GM18499 (cell line): ENCODE measurements around the gene TMEM63C.
"Not testable (repeated sequence)": the region's sequence is repeated elsewhere in the genome, so short reads cannot be mapped to it uniquely, and the experiment has no call there.

Source experiments
- ATAC-seq: cut with Tn5 transposase; IDR thresholded peaks from one replicate; pipeline ENCODE4 v1.9.1; 2021; ENCODE audit warnings: moderate number of reproducible peaks; ENCODE audit not compliant: insufficient read depth, unreplicated experiment

TMEM63C gene

GRCh38 chr14:77154421-77154820 is 27.2 kb upstream of the TMEM63C start:
- no peak for ATAC-seq

DNA sequence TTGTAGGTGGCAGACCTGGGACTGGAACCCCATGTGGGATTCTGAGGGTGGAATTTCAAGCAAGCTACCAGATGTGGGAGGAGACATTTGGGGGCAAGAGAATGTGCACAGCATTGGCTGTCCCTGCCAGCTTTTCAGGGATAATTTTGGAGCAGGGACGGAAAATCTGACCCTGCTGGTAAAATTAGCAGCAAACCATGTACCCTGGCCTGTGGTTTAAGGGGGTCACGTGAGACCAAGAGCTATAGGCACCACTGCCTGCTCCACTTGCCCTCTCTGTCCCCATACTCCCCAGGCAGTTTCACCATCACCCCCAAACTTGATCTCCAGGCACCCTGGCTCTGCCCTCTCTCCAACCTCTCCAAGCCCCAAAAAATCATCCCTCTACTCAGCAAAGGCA is 26.5 kb upstream of the TMEM63C start:
- no peak for ATAC-seq

DNA sequence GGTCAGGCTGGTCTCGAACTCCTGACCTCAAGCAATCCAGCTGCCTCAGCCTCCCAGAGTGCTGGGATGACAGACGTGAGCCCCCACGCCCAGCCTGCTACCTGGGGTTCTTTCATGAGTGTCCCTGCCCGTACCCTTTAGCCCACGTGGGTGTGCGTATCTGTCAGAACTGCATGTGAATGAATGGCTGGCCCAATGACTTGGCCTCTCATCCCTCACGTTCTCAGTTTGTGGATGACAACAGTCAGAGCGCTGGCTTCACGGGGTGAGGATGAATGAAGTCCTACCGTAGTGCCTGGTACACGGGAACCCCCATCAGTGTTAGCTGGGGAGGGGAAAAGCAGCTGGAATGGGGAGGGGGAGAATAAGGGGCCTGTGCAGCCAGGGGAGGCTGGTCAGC is 23.9 kb upstream of the TMEM63C start:
- ATAC-seq: no peak

DNA sequence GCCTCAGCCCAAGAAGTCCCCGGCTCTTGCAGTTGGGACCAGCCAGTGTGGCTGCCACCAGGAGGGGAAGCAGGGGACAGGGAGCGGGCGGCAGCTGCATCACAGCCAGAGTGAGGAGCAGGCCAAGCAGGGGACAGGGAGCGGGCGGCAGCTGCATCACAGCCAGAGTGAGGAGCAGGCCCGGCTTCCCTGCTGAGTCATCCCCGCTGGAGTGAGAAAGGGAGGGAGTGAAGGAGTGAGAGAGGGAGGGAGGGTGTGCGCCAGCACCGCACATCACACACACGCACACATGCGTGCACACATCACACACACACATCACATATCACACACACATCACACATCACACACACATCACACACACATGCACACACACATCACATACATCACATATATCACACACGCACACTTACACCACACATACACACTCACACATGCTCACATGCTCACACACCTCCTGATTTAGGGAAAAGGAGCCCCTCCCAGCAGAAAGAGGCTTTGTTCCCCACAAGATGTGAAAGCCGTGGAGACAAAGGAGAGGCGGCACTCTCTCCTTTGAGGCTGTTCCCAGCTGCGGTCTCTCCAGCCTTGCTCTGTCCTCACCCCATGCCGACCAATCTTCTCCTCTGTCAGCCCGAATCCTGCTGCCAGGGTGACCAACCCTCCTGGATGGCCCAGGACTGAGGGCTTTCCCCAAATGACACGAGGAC is 23.3 kb upstream of the TMEM63C start:
- ATAC-seq: no peak

- ATAC-seq: no peak
Measured at GRCh38 chr14:77158882-77159255, 22.7 kb upstream of the TMEM63C start.

DNA sequence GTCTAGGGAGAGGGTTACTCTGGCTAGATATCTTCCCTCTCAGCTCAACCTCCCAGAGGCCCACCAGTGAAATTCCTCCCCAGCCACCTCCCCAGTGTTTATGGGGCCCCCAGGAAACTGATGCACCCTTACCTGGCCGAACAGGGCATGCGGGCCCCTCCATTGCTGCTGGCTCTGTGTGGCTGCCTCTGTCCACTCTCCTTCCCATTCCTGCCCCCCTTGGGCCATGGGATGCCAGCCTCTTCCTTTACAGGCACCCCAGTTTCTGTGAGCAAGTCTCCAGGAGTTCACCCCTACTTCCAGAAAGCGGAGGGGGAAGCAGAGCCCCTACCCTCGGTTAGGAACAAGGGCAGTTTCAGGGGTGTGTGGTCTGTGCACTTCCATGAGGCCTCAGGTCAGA is 20.6 kb upstream of the TMEM63C start:
- no peak for ATAC-seq

GRCh38 chr14:77170045-77170444 is 11.6 kb upstream of the TMEM63C start:
- no peak for ATAC-seq

GRCh38 chr14:77172916-77173315 is 8.7 kb upstream of the TMEM63C start:
- ATAC-seq: no peak

- ATAC-seq: not testable (repeated sequence)
Measured at GRCh38 chr14:77173911-77174617, 7.5 kb upstream of the TMEM63C start.

GRCh38 chr14:77175843-77176242 is 5.8 kb upstream of the TMEM63C start:
- no peak for ATAC-seq

GRCh38 chr14:77177702-77178101 is 3.9 kb upstream of the TMEM63C start:
- no peak for ATAC-seq

- no peak for ATAC-seq
Measured at GRCh38 chr14:77178656-77179055, 2.9 kb upstream of the TMEM63C start.

- ATAC-seq: no peak
Measured at GRCh38 chr14:77180726-77181602, 634 bp upstream of the TMEM63C start.

GRCh38 chr14:77183896-77184295 is 2.3 kb downstream of the TMEM63C start:
- ATAC-seq: no peak

DNA sequence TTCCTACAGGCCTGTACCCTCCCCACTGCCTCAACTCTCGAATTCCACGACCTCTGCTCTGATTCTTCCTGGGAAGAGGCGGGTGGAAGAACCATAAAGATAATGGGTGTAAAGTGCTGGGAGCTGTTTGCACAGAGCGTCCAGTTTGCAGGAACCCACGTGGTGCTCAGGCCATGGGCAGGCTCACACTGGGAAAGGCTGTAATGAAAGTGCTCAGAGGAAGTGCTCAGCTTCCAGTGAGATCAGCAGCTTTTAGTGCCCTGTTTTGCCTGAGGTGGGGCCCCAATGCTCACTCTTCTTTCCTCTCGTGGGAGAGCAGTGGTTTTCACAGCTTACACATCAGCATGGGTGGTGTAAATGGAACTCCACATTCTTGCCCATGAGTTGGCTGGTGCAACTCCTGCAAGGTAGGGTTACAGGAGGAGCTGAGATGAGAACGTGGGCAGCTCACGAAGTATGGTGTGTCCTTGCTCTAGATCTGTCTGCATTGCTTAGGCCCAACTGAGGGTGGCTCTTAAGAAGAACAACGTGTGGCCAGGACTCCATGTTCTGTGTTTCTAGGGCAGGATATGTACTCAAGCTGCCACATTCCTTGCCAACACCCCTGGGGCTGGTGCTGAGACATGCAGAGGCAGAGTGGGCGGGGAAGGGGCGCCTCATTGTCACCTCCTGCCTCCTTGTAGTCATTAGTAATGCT is 2.9 kb downstream of the TMEM63C start:
- ATAC-seq: no peak

- ATAC-seq: no peak
Measured at GRCh38 chr14:77185093-77185465, 3.5 kb downstream of the TMEM63C start.

DNA sequence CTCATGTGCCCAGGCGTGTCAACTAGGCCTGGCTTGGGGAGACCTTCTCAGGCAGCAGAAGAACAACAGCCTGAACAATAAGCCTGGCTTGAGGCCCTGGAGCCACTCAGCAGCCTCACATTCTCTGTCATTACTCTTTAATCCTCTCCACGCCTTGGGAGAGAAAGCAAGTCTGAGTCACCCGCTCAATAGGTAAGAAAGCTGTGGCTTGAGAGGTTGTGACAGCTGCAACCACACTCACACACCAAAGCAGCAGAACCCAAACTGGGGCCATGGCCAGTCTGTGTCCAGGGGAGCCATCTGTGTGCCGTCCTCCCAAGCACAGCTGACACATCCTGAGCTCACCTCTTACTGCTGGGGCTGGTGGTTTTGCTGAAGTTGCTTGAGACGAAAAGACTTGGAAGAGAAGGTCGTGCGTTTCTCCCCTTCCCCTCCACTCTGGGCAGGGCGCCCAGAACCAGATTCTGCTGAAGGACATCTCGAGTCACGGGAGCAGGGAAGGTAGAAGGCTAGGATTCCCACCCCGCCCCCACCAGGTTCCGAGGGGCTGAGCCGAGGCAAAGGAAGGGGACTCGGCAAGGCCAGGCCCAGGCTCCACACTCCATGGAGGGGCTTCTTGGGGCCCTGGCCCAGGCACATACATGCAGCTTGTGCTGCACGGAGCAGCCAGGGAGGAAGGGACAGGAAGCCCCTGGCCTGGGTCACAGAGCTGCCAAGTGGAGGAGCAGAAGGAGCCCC is 5.5 kb downstream of the TMEM63C start:
- no peak for ATAC-seq

DNA sequence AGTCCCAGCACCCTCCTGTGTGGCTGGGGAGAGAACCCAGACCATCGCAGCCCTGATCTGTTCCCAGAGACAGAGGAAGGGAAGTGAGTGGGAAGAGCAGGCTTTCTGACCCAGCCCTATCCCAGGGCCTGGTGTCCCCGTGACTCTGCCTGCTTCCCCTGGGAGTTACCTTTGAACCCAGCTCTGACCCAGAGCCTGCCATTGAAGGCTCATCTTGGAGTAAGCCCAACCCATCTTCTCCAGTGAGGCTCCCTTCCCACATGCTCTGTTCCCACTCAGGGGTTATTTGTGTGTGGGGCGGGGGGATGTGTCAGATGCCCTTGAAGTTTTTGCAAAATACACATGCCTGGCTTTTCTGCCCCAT is 6.0 kb downstream of the TMEM63C start:
- no peak for ATAC-seq

- ATAC-seq: no peak
Measured at GRCh38 chr14:77189479-77189878, 7.9 kb downstream of the TMEM63C start.

- ATAC-seq: no peak
Measured at GRCh38 chr14:77190977-77191376, 9.4 kb downstream of the TMEM63C start.
